ENCODE measurements around the gene SLC35C1.
"Not testable (repeated sequence)": the region's sequence is repeated elsewhere in the genome, so short reads cannot be mapped to it uniquely, and the experiment has no call there.

Gene SLC35C1

GRCh38 chr11:45791524-45791923 is 13.4 kb upstream of the SLC35C1 start:
- DNase-seq = no peak

- DNase-seq = no peak
Observed at GRCh38 chr11:45794169-45794568, 10.8 kb upstream of the SLC35C1 start.

- DNase-seq = no peak
Observed at GRCh38 chr11:45795379-45795778, 9.6 kb upstream of the SLC35C1 start.

GRCh38 chr11:45796461-45796861 is 8.5 kb upstream of the SLC35C1 start:
- DNase-seq = no peak

- peak; percentile 60 for DNase-seq
Observed at GRCh38 chr11:45798793-45799441, 6.0 kb upstream of the SLC35C1 start.

- DNase-seq = no peak
Observed at GRCh38 chr11:45799562-45799961, 5.4 kb upstream of the SLC35C1 start.

GRCh38 chr11:45800261-45800660 is 4.7 kb upstream of the SLC35C1 start:
- no peak for DNase-seq

- no peak for DNase-seq
Observed at GRCh38 chr11:45801723-45802315, 3.1 kb upstream of the SLC35C1 start.

GRCh38 chr11:45802531-45803317 is 2.2 kb upstream of the SLC35C1 start:
- DNase-seq = no peak

GRCh38 chr11:45803971-45804760 is 783 bp upstream of the SLC35C1 start:
- peak; percentile 48 for DNase-seq

- DNase-seq = no peak
Observed at GRCh38 chr11:45805305-45806071, 539 bp downstream of the SLC35C1 start.

GRCh38 chr11:45806072-45806933 is 1.4 kb downstream of the SLC35C1 start:
- DNase-seq = no peak

GRCh38 chr11:45806937-45807791 is 2.2 kb downstream of the SLC35C1 start:
- DNase-seq = no peak

- DNase-seq = no peak
Observed at GRCh38 chr11:45807792-45808238, 2.9 kb downstream of the SLC35C1 start.

GRCh38 chr11:45808427-45808826 is 3.5 kb downstream of the SLC35C1 start:
- not testable (repeated sequence) for DNase-seq

GRCh38 chr11:45809456-45810395 is 4.8 kb downstream of the SLC35C1 start:
- no peak for DNase-seq

GRCh38 chr11:45810431-45811108 is 5.6 kb downstream of the SLC35C1 start:
- no peak for DNase-seq

- no peak for DNase-seq
Observed at GRCh38 chr11:45811109-45811435, 6.1 kb downstream of the SLC35C1 start.
